HepG2 (cell line): Measurements from ENCODE around the gene DCP1B. TPM values are rescaled to one million over a fixed set of nuclear protein-coding genes. Genes with fewer than 3 reads are reported as not detected.

ENCODE experiments used
- DR1 ChIP-seq: sonication (generic); formaldehyde crosslinking; IDR thresholded peaks from 2 replicates; pipeline ENCODE4 v1.8.0; 2021; ENCODE audit warnings: mild to moderate bottlenecking, missing genetic modification reagents, inconsistent platforms
- FLYWCH1 ChIP-seq: sonication (generic); formaldehyde crosslinking; IDR thresholded peaks from 2 replicates; pipeline ENCODE4 v1.8.1; 2023; ENCODE audit warnings: mild to moderate bottlenecking, missing genetic modification reagents
- MLXIP ChIP-seq: sonication (generic); formaldehyde crosslinking; IDR thresholded peaks from 2 replicates; pipeline ENCODE4 v1.9.0; 2021; ENCODE audit warnings: missing genetic modification reagents, borderline replicate concordance
- PRDM4 ChIP-seq: sonication (generic); formaldehyde crosslinking; IDR thresholded peaks from 2 replicates; pipeline ENCODE4 v1.9.0; 2021; ENCODE audit warnings: missing genetic modification reagents, borderline replicate concordance
- SRSF1 ChIP-seq: fragments of 200-400 bp; formaldehyde crosslinking; optimal IDR thresholded peaks from 2 replicates; pipeline ENCODE3; 2017; ENCODE audit warnings: mild to moderate bottlenecking, low read depth, low read length, moderate library complexity
- ZFP91 ChIP-seq: sonication (generic); formaldehyde crosslinking; IDR thresholded peaks from 2 replicates; pipeline ENCODE4 v1.9.0; 2022; ENCODE audit warnings: missing genetic modification reagents, mild to moderate bottlenecking, borderline replicate concordance
- ZNF138 ChIP-seq: sonication (generic); formaldehyde crosslinking; IDR thresholded peaks from 2 replicates; pipeline ENCODE4 v1.5.0; 2020; ENCODE audit warnings: mild to moderate bottlenecking, low read depth, missing genetic modification reagents
- ZNF24 ChIP-seq: fragments of 450-650 bp; IDR thresholded peaks from 2 replicates; pipeline ENCODE4 v1.6.1; 2017; ENCODE audit warnings: antibody characterized with exemption, mild to moderate bottlenecking
- polyA plus RNA-seq, 8 experiments: library from polyadenylated mRNA; depleted of rRNA in 3 of 8; stranded (reverse) in 7 of 8; unstranded in 1 of 8; fragments of >200 nt; fragmentation: Illumina TruSeq in 4 of 8; extraction: Trizol in 4 of 8; gene quantifications; 2 replicates each; pipeline versions ENCODE4 v1.2.1 to v1.2.3, GENCODE V29; 2011 to 2016; ENCODE audit warnings: low read depth in 4 of 8, missing spikeins in 1 of 8, mixed read lengths in 1 of 8; ENCODE audit not compliant: insufficient read depth in 1 of 8
- total RNA-seq, 5 experiments: library from RNA; depleted of rRNA; stranded (reverse); fragments of >200 nt; fragmentation: Illumina TruSeq; extraction: Trizol; gene quantifications; 2 replicates each; pipeline ENCODE4 v1.2.3, GENCODE V29; 2016; ENCODE audit warnings: low read depth in 1 of 5
- TF ChIP-seq, protein P1 (sequence below): fragments of 450-650 bp; IDR thresholded peaks from 2 replicates; pipeline ENCODE4 v1.6.1; 2016
- TF ChIP-seq, protein P2 (sequence below): sonication (generic); formaldehyde crosslinking; IDR thresholded peaks from 2 replicates; pipeline ENCODE4 v1.5.1; 2020; ENCODE audit warnings: mild to moderate bottlenecking, missing genetic modification reagents, moderate library complexity
- TF ChIP-seq, protein P3 (sequence below): sonication (generic); formaldehyde crosslinking; IDR thresholded peaks from 2 replicates; pipeline ENCODE4 v1.5.0; 2020; ENCODE audit warnings: missing genetic modification reagents
- TF ChIP-seq, protein P4 (sequence below): sonication (generic); formaldehyde crosslinking; IDR thresholded peaks from 2 replicates; pipeline ENCODE4 v1.4.0; 2020; ENCODE audit warnings: missing genetic modification reagents

Gene DCP1B
- total and polyA plus RNA-seq, 2 of the 13 experiments (the other 11 are each of a cell fraction or from before 2014, with no cell fraction given) = 11.4 to 27.2 TPM

DNA sequence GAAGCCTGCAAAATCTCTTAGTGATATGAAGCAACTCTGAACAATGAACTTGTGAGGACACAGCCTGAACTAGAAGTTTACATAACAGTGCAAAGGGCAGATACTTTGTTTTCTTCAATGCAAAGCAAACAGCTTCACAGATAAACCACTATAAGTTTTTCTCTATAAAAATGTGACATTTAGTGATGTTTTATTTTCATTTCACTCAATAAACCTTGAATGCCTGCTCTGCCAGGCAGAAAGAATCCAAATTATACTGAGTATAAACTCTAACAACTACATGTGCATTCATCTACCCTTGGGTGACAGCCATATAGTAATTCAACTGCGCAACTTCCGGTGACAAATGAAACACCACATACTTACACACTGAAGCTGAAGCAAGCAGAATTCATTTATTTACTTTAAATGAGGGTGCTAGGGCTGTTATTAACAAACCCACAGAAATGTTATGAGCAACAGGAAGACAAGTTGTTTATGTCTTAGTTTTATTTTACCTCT is 10.3 kb downstream of the DCP1B start (continued):
- TF ChIP-seq ZNF138 (CRISPR knock-in tag) (no peak), DR1 (CRISPR knock-in tag) (no peak), PRDM4 (CRISPR knock-in tag) (no peak), MLXIP (CRISPR knock-in tag) (no peak), ZFP91 (CRISPR knock-in tag) (no peak), FLYWCH1 (CRISPR knock-in tag) (no peak), ZNF24 (no peak), SRSF1 (no peak)
- TF ChIP-seq, protein P1, sequence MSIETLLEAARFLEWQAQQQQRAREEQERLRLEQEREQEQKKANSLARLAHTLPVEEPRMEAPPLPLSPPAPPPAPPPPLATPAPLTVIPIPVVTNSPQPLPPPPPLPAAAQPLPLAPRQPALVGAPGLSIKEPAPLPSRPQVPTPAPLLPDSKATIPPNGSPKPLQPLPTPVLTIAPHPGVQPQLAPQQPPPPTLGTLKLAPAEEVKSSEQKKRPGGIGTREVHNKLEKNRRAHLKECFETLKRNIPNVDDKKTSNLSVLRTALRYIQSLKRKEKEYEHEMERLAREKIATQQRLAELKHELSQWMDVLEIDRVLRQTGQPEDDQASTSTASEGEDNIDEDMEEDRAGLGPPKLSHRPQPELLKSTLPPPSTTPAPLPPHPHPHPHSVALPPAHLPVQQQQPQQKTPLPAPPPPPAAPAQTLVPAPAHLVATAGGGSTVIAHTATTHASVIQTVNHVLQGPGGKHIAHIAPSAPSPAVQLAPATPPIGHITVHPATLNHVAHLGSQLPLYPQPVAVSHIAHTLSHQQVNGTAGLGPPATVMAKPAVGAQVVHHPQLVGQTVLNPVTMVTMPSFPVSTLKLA = no peak
- TF ChIP-seq, protein P2, sequence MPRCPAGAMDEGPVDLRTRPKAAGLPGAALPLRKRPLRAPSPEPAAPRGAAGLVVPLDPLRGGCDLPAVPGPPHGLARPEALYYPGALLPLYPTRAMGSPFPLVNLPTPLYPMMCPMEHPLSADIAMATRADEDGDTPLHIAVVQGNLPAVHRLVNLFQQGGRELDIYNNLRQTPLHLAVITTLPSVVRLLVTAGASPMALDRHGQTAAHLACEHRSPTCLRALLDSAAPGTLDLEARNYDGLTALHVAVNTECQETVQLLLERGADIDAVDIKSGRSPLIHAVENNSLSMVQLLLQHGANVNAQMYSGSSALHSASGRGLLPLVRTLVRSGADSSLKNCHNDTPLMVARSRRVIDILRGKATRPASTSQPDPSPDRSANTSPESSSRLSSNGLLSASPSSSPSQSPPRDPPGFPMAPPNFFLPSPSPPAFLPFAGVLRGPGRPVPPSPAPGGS = no peak
- TF ChIP-seq, protein P3, sequence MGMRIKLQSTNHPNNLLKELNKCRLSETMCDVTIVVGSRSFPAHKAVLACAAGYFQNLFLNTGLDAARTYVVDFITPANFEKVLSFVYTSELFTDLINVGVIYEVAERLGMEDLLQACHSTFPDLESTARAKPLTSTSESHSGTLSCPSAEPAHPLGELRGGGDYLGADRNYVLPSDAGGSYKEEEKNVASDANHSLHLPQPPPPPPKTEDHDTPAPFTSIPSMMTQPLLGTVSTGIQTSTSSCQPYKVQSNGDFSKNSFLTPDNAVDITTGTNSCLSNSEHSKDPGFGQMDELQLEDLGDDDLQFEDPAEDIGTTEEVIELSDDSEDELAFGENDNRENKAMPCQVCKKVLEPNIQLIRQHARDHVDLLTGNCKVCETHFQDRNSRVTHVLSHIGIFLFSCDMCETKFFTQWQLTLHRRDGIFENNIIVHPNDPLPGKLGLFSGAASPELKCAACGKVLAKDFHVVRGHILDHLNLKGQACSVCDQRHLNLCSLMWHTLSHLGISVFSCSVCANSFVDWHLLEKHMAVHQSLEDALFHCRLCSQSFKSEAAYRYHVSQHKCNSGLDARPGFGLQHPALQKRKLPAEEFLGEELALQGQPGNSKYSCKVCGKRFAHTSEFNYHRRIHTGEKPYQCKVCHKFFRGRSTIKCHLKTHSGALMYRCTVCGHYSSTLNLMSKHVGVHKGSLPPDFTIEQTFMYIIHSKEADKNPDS = no peak
- TF ChIP-seq, protein P4, sequence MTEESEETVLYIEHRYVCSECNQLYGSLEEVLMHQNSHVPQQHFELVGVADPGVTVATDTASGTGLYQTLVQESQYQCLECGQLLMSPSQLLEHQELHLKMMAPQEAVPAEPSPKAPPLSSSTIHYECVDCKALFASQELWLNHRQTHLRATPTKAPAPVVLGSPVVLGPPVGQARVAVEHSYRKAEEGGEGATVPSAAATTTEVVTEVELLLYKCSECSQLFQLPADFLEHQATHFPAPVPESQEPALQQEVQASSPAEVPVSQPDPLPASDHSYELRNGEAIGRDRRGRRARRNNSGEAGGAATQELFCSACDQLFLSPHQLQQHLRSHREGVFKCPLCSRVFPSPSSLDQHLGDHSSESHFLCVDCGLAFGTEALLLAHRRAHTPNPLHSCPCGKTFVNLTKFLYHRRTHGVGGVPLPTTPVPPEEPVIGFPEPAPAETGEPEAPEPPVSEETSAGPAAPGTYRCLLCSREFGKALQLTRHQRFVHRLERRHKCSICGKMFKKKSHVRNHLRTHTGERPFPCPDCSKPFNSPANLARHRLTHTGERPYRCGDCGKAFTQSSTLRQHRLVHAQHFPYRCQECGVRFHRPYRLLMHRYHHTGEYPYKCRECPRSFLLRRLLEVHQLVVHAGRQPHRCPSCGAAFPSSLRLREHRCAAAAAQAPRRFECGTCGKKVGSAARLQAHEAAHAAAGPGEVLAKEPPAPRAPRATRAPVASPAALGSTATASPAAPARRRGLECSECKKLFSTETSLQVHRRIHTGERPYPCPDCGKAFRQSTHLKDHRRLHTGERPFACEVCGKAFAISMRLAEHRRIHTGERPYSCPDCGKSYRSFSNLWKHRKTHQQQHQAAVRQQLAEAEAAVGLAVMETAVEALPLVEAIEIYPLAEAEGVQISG (CRISPR knock-in tag) = no peak
